ENCODE data around the gene PHF20.

PHF20 gene

DNA sequence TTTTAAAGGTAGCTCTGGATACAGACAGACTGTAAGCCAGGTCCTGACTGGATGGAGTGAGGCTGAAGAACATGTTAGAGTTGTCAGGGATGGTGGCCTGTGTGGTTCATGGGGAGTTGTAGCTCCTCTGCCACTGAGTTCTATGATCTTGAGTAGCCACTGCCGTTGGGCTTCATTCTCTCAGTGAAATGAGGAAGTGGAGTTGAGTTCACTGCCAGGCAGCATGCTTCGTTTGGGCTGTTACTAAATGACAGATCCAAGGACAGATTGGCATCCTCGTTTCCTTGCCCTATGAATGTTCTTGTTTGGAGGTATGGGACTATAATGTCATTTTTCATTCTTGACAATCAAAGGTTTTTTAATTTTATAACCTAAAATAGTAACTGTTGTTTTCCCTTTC, 145.3 kb downstream of the PHF20 start:
- Histone ChIP-seq H3K27me3 (ENCODE audit: insufficient read depth, low read depth, severe bottlenecking) (no peaks in the 10 kb centered on the region), H3K9me3 (ENCODE audit: severe bottlenecking) (no peaks in the 10 kb centered on the region), H3K27ac (no peak overlapping the region), H3K4me3 (ENCODE audit: low read depth, low read length) (no peak overlapping the region), H3K36me3 (peaks cover 74% of the 10 kb centered on the region)
- DNase-seq, result no peak
- TF ChIP-seq, protein P1, sequence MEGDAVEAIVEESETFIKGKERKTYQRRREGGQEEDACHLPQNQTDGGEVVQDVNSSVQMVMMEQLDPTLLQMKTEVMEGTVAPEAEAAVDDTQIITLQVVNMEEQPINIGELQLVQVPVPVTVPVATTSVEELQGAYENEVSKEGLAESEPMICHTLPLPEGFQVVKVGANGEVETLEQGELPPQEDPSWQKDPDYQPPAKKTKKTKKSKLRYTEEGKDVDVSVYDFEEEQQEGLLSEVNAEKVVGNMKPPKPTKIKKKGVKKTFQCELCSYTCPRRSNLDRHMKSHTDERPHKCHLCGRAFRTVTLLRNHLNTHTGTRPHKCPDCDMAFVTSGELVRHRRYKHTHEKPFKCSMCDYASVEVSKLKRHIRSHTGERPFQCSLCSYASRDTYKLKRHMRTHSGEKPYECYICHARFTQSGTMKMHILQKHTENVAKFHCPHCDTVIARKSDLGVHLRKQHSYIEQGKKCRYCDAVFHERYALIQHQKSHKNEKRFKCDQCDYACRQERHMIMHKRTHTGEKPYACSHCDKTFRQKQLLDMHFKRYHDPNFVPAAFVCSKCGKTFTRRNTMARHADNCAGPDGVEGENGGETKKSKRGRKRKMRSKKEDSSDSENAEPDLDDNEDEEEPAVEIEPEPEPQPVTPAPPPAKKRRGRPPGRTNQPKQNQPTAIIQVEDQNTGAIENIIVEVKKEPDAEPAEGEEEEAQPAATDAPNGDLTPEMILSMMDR (IDR thresholded peaks at IDR 0.05; ENCODE audit: low read depth, low read length), result no peak

DNA sequence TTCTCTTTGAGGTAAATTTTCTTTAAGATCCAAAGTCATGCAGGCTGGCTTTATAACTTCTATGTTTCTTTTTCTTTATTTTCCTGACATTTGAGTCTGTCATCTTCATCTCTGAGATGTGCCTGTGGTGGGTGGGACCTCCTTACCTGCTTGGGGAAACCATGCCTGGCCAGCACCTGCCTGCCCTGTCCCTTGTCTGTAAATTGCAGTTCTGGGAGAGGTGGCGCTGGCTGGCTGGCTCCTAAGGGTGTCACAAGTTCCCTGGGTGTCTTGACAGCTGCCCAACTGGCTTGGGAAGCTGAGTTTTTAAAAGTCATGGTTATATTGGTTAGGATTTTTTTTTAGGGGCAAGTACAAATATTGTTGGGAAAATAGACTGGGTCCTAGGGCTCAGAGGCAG, 146.2 kb downstream of the PHF20 start:
- H3K27ac ChIP-seq, result no peak overlapping the region
- DNase-seq, result no peak
- H3K36me3 ChIP-seq, result peaks cover 65% of the 10 kb centered on the region
- no peaks in the 10 kb centered on the region for H3K9me3 ChIP-seq (ENCODE audit: severe bottlenecking)
- TF ChIP-seq, protein P1 (IDR thresholded peaks at IDR 0.05; ENCODE audit: low read depth, low read length), result no peak
- no peak overlapping the region for H3K4me3 ChIP-seq (ENCODE audit: low read depth, low read length)
- H3K27me3 ChIP-seq (ENCODE audit: insufficient read depth, low read depth, severe bottlenecking), result no peaks in the 10 kb centered on the region

DNA sequence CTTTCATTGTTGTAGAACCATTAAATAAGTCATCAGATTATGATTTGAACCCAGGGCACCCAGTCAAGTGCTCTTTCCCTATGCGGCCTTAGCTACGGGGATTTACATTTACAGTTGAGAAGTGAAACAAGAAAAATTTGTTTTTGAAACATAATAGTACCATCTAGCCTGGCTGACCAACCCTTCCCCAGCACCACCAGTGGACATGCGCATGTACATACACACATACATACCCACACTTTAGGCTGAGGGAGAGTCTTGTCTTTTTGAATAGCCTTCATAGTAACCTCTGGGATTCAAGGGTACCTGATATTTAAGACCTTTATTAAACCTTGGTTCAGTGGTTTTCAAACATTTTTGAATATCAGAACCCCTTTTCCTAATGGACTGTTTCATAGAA, 148.7 kb downstream of the PHF20 start:
- no peak for DNase-seq
- no peak overlapping the region for H3K4me3 ChIP-seq (ENCODE audit: low read depth, low read length)
- no peak overlapping the region for H3K27ac ChIP-seq
- H3K27me3 ChIP-seq (ENCODE audit: insufficient read depth, low read depth, severe bottlenecking), result no peaks in the 10 kb centered on the region
- TF ChIP-seq, protein P1 (IDR thresholded peaks at IDR 0.05; ENCODE audit: low read depth, low read length), result no peak
- H3K36me3 ChIP-seq, result peaks cover 55% of the 10 kb centered on the region
- H3K9me3 ChIP-seq (ENCODE audit: severe bottlenecking), result no peaks in the 10 kb centered on the region

DNA sequence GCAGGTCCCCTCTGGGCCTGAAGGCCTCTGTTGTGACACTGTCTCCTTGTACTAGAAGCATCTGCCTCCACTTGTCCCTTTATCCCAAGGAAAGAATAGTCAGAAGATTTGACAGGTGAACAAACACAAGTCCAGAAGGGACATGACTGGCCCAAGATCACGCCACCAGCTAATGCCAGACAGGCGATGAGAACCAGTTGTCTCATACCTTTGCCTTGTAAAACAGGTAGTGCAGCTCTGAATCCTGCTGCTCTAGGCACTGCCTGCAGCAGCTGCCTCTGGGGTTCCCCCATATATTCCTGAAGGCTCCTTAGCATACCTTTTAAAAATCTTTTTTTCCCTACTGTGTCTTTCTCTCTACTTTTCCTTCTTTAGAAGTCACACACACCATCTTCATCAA, 157.5 kb downstream of the PHF20 start:
- TF ChIP-seq, protein P1 (IDR thresholded peaks at IDR 0.05; ENCODE audit: low read depth, low read length), result no peak
- Histone ChIP-seq H3K9me3 (ENCODE audit: severe bottlenecking) (no peaks in the 10 kb centered on the region), H3K27me3 (ENCODE audit: insufficient read depth, low read depth, severe bottlenecking) (no peaks in the 10 kb centered on the region), H3K4me3 (ENCODE audit: low read depth, low read length) (no peak overlapping the region), H3K27ac (no peak overlapping the region), H3K36me3 (peaks cover 61% of the 10 kb centered on the region)
- DNase-seq, result no peak

GRCh38 chr20:35934050-35934449, 162.2 kb downstream of the PHF20 start:
- peaks cover 62% of the 10 kb centered on the region for H3K36me3 ChIP-seq
- H3K4me3 ChIP-seq (ENCODE audit: low read depth, low read length), result no peak overlapping the region
- H3K9me3 ChIP-seq (ENCODE audit: severe bottlenecking), result no peaks in the 10 kb centered on the region
- DNase-seq, result no peak
- no peak overlapping the region for H3K27ac ChIP-seq
- TF ChIP-seq, protein P1 (IDR thresholded peaks at IDR 0.05; ENCODE audit: low read depth, low read length), result no peak
- H3K27me3 ChIP-seq (ENCODE audit: insufficient read depth, low read depth, severe bottlenecking), result no peaks in the 10 kb centered on the region

DNA sequence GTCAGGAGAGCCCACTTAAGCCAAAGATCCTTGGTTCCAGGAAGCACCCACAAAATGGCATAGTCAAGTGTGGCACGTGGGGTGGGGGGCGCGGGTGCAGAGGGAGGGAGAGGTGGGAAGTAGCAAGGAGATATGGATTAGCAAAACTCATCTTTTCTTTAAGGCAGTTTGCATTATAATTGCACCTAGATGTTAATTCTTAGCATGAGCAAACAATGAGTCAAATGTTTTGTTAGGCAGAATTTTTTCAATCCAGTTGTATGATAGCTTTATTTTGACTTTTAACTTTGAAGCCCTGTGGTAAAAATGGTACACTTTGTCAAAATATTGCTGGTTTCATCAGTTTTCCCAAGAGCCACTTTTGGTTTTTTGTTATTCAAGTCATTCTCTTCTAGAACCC, 167.4 kb downstream of the PHF20 start:
- TF ChIP-seq, protein P1 (IDR thresholded peaks at IDR 0.05; ENCODE audit: low read depth, low read length), result no peak
- no peaks in the 10 kb centered on the region for H3K9me3 ChIP-seq (ENCODE audit: severe bottlenecking)
- no peak overlapping the region for H3K27ac ChIP-seq
- H3K27me3 ChIP-seq (ENCODE audit: insufficient read depth, low read depth, severe bottlenecking), result no peaks in the 10 kb centered on the region
- DNase-seq, result no peak
- peaks cover 64% of the 10 kb centered on the region for H3K36me3 ChIP-seq
- H3K4me3 ChIP-seq (ENCODE audit: low read depth, low read length), result no peak overlapping the region
